ENCODE measurements around the gene MCHR1. TPM values are rescaled to one million over a fixed set of nuclear protein-coding genes. Genes with fewer than 3 reads are reported as not detected.

The MCHR1 gene
- total and polyA plus RNA-seq, 2 experiments from 2014 or later, result 0.91 to 2.4 TPM

DNA sequence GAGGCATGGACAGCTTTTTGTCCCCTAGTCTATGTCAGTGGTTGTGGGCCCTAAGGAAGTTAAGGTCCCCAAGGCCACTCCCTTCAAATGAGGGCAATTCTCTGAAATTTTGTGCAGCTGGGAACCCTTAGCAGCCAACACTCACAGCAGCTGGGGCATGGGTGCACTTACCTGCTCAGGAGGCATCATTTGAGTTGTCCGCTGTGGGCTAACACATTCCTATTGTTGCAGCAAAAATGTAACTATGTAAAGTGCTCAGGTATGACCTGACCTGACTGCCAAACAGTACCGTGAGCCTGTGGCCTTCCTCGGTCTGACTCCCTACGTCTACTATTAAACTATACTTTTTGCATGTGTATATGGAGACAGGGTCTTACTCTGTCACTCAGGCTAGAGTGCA is 37.0 kb upstream of the MCHR1 start:
- H3K4me3 Mint-ChIP-seq, result no peak overlapping the region
- H3K27ac Mint-ChIP-seq, result no peak overlapping the region
- Histone ChIP-seq H3K9me2 (ENCODE audit: insufficient read depth) (no peaks in the 10 kb centered on the region), H3K27me3 (ENCODE audit: insufficient read depth) (peaks cover 3% of the 10 kb centered on the region; the same call in 1 of the 2 replicates), H3K4me3 (no peak overlapping the region), H2AFZ (no peak overlapping the region), H3K27ac (ENCODE audit: low read depth) (no peak overlapping the region), H4K20me1 (replicated peaks; ENCODE audit: insufficient read depth) (no peaks in the 10 kb centered on the region), H3F3A (replicated peaks; ENCODE audit: low read depth) (no peaks in the 10 kb centered on the region), H3K79me2 (replicated peaks; ENCODE audit: insufficient read depth) (no peaks in the 10 kb centered on the region), H3K36me3 (ENCODE audit: insufficient read depth) (no peaks in the 10 kb centered on the region), H3K4me2 (no peak overlapping the region), H3K4me1 (ENCODE audit: insufficient read depth) (no peaks in the 10 kb centered on the region)
- TF ChIP-seq ZNF114 (CRISPR knock-in tag; IDR thresholded peaks at IDR 0.05) (no peak), ETS1 (IDR thresholded peaks at IDR 0.05) (no peak), POLR2AphosphoS5 (IDR thresholded peaks at IDR 0.05; ENCODE audit: low read depth) (no peak), EZH2 (IDR thresholded peaks at IDR 0.05; ENCODE audit: low read depth, unreplicated experiment) (no peak), NANOG (IDR thresholded peaks at IDR 0.05; ENCODE audit: borderline replicate concordance) (no peak), JUNB (IDR thresholded peaks at IDR 0.05; ENCODE audit: unreplicated experiment) (no peak), ZNF331 (CRISPR knock-in tag; IDR thresholded peaks at IDR 0.05; ENCODE audit: low read depth) (no peak), EZH2phosphoT487 (IDR thresholded peaks at IDR 0.05; ENCODE audit: unreplicated experiment) (no peak), CREB1 (CRISPR knock-in tag; IDR thresholded peaks at IDR 0.05; ENCODE audit: low read depth) (no peak), CTCF (conservative IDR thresholded peaks at IDR 0.05; ENCODE audit: low read depth in 2 of 2) (no peak), STAT1 (IDR thresholded peaks at IDR 0.05; ENCODE audit: unreplicated experiment) (no peak)
- TF ChIP-seq, protein P1, sequence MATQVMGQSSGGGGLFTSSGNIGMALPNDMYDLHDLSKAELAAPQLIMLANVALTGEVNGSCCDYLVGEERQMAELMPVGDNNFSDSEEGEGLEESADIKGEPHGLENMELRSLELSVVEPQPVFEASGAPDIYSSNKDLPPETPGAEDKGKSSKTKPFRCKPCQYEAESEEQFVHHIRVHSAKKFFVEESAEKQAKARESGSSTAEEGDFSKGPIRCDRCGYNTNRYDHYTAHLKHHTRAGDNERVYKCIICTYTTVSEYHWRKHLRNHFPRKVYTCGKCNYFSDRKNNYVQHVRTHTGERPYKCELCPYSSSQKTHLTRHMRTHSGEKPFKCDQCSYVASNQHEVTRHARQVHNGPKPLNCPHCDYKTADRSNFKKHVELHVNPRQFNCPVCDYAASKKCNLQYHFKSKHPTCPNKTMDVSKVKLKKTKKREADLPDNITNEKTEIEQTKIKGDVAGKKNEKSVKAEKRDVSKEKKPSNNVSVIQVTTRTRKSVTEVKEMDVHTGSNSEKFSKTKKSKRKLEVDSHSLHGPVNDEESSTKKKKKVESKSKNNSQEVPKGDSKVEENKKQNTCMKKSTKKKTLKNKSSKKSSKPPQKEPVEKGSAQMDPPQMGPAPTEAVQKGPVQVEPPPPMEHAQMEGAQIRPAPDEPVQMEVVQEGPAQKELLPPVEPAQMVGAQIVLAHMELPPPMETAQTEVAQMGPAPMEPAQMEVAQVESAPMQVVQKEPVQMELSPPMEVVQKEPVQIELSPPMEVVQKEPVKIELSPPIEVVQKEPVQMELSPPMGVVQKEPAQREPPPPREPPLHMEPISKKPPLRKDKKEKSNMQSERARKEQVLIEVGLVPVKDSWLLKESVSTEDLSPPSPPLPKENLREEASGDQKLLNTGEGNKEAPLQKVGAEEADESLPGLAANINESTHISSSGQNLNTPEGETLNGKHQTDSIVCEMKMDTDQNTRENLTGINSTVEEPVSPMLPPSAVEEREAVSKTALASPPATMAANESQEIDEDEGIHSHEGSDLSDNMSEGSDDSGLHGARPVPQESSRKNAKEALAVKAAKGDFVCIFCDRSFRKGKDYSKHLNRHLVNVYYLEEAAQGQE (IDR thresholded peaks at IDR 0.05; ENCODE audit: unreplicated experiment), result no peak
- TF ChIP-seq, protein P2, sequence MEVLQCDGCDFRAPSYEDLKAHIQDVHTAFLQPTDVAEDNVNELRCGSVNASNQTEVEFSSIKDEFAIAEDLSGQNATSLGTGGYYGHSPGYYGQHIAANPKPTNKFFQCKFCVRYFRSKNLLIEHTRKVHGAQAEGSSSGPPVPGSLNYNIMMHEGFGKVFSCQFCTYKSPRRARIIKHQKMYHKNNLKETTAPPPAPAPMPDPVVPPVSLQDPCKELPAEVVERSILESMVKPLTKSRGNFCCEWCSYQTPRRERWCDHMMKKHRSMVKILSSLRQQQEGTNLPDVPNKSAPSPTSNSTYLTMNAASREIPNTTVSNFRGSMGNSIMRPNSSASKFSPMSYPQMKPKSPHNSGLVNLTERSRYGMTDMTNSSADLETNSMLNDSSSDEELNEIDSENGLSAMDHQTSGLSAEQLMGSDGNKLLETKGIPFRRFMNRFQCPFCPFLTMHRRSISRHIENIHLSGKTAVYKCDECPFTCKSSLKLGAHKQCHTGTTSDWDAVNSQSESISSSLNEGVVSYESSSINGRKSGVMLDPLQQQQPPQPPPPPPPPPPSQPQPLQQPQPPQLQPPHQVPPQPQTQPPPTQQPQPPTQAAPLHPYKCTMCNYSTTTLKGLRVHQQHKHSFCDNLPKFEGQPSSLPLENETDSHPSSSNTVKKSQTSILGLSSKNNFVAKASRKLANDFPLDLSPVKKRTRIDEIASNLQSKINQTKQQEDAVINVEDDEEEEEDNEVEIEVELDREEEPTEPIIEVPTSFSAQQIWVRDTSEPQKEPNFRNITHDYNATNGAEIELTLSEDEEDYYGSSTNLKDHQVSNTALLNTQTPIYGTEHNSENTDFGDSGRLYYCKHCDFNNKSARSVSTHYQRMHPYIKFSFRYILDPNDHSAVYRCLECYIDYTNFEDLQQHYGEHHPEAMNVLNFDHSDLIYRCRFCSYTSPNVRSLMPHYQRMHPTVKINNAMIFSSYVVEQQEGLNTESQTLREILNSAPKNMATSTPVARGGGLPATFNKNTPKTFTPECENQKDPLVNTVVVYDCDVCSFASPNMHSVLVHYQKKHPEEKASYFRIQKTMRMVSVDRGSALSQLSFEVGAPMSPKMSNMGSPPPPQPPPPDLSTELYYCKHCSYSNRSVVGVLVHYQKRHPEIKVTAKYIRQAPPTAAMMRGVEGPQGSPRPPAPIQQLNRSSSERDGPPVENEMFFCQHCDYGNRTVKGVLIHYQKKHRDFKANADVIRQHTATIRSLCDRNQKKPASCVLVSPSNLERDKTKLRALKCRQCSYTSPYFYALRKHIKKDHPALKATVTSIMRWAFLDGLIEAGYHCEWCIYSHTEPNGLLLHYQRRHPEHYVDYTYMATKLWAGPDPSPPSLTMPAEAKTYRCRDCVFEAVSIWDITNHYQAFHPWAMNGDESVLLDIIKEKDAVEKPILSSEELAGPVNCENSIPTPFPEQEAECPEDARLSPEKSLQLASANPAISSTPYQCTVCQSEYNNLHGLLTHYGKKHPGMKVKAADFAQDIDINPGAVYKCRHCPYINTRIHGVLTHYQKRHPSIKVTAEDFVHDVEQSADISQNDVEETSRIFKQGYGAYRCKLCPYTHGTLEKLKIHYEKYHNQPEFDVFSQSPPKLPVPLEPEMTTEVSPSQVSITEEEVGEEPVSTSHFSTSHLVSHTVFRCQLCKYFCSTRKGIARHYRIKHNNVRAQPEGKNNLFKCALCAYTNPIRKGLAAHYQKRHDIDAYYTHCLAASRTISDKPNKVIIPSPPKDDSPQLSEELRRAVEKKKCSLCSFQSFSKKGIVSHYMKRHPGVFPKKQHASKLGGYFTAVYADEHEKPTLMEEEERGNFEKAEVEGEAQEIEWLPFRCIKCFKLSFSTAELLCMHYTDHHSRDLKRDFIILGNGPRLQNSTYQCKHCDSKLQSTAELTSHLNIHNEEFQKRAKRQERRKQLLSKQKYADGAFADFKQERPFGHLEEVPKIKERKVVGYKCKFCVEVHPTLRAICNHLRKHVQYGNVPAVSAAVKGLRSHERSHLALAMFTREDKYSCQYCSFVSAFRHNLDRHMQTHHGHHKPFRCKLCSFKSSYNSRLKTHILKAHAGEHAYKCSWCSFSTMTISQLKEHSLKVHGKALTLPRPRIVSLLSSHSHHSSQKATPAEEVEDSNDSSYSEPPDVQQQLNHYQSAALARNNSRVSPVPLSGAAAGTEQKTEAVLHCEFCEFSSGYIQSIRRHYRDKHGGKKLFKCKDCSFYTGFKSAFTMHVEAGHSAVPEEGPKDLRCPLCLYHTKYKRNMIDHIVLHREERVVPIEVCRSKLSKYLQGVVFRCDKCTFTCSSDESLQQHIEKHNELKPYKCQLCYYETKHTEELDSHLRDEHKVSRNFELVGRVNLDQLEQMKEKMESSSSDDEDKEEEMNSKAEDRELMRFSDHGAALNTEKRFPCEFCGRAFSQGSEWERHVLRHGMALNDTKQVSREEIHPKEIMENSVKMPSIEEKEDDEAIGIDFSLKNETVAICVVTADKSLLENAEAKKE (CRISPR knock-in tag; IDR thresholded peaks at IDR 0.05), result no peak
- ATAC-seq (no peak), DNase-seq (ENCODE audit: low spot score) (no peak)
- no peaks in the 10 kb centered on the region for H3K36me3 Mint-ChIP-seq (ENCODE audit: low read depth)
- H3K9me3 Mint-ChIP-seq, result no peaks in the 10 kb centered on the region
- H3K27me3 Mint-ChIP-seq (ENCODE audit: insufficient read depth, low read depth, poor library complexity), result peaks cover 16% of the 10 kb centered on the region
- peaks cover 6% of the 10 kb centered on the region for H3K4me1 Mint-ChIP-seq

All from GM23338 (cell line).